ENCODE results near the gene CLDN12.

Gene CLDN12

DNA sequence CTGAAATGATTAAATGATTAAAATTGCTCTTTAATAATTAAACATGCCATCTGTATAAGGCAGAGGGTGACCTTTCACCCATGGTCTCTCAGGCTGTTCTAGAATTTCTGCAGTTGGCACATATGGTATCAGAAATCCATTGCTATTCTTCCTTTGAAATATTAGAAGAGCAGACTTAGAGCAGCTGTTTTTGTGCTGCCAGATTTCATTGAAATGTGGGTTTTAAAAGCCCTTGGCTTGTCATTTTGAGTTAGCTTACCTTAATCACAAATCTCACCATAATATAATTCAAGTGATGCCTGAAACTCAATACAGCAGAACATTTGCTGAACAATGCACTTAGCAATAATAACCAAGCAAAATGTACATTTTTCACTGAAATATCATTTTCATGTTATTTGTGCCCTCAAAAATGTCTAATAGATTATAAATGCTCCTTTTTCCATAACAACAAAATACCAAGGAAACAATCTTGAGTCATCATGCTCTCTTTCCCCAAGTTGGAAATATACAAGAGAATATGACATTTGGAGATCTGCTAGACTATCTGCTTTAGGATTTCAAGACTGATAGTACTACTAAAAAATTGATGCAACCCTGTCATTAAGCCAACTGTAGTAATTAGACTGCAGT is 50.1 kb downstream of the CLDN12 start:
- Histone ChIP-seq H3K4me1 (ENCODE audit: low read length) (0 out of 2 replicates have a peak, but pooled peaks cover 3% of the 10 kb centered on the region), H3K79me2 (ENCODE audit: low read length) (no peaks in the 10 kb centered on the region), H3F3A (ENCODE audit: insufficient read depth, low read length) (no peaks in the 10 kb centered on the region), H3K9me3 (replicated peaks; ENCODE audit: insufficient read depth, low read length) (no peaks in the 10 kb centered on the region), H3K9me2 (replicated peaks; ENCODE audit: insufficient read depth, low read length) (no peaks in the 10 kb centered on the region), H4K20me1 (ENCODE audit: insufficient read depth, low read length) (no peaks in the 10 kb centered on the region), H3K4me2 (ENCODE audit: low read depth, low read length) (no peak overlapping the region), H3K36me3 (replicated peaks; ENCODE audit: insufficient read depth, low read length) (no peaks in the 10 kb centered on the region), H2AFZ (ENCODE audit: low read length) (no peak overlapping the region), H3K4me3 (ENCODE audit: low read length) (no peak overlapping the region), H3K9ac (ENCODE audit: low read length) (no peak overlapping the region), H3K27ac (ENCODE audit: low read length) (no peak overlapping the region), H3K27me3 (replicated peaks; ENCODE audit: insufficient read depth, low read length) (no peaks in the 10 kb centered on the region)
- TF ChIP-seq EZH2 (optimal IDR thresholded peaks at IDR 0.05; ENCODE audit: low read depth, low read length) (no peak), EZH2phosphoT487 (IDR thresholded peaks at IDR 0.05; ENCODE audit: low read length) (no peak)
- TF ChIP-seq, protein P1, sequence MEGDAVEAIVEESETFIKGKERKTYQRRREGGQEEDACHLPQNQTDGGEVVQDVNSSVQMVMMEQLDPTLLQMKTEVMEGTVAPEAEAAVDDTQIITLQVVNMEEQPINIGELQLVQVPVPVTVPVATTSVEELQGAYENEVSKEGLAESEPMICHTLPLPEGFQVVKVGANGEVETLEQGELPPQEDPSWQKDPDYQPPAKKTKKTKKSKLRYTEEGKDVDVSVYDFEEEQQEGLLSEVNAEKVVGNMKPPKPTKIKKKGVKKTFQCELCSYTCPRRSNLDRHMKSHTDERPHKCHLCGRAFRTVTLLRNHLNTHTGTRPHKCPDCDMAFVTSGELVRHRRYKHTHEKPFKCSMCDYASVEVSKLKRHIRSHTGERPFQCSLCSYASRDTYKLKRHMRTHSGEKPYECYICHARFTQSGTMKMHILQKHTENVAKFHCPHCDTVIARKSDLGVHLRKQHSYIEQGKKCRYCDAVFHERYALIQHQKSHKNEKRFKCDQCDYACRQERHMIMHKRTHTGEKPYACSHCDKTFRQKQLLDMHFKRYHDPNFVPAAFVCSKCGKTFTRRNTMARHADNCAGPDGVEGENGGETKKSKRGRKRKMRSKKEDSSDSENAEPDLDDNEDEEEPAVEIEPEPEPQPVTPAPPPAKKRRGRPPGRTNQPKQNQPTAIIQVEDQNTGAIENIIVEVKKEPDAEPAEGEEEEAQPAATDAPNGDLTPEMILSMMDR (IDR thresholded peaks at IDR 0.05; ENCODE audit: low read length), result no peak
- DNase-seq, result no peak

DNA sequence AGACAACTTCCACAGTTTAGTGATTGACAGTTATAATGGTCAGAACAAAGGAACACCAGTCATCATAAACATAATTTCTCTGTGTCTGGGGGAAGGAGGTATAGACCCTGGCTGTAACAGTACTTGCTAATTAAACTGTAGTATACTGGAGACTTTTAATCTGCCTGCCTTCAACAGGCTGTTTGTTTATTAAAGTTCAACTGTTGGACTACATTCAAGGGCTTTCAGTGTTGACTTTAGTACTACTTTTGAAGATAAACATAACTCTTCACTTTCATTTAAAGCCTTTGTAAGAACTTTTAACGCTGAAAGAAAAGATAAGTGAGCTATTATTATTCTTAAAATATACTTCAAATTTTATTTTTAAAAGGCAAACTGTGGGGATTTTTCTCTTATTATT is 50.7 kb downstream of the CLDN12 start:
- Histone ChIP-seq H4K20me1 (ENCODE audit: insufficient read depth, low read length) (no peaks in the 10 kb centered on the region), H3K9me3 (replicated peaks; ENCODE audit: insufficient read depth, low read length) (no peaks in the 10 kb centered on the region), H3K27me3 (replicated peaks; ENCODE audit: insufficient read depth, low read length) (no peaks in the 10 kb centered on the region)

DNA sequence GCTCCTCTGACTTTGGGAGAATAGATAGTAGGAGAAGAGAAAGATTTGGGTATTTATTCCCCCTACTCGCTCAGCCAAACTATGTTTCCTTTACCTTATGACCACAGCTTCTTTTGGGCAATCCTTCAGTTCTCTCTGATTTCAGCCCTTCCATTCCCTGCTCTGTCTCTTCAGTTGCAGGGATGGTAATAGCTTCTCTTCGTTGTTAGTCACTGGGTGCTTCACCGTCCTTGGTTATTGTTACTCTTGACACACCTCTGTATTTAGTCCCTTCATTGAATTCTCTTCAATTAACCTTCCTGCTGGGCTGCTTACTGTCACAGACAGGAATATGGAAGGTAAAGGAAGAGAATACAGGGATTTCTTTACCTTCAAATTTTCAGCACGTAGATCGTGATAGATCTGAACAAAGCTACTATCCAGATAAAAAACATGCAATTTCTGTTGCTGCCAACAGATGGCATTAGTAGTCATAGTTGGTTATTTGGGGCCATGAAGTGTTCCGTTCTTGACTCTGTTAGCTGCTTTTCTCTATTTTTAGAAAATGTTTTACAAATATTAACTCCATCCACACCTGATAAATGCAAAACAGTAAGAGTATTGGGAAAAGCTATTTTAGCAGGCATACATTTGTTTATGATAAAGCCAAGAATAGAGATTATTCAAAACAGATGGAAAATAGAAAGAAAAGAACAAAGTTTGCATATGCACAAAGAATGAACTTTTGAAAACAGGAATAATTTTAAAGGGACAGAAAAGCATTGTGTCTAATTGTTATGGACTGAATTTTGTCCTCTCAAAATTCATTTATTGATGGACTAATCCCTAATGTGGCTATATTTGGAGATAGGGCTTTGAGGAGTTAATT is 52.1 kb downstream of the CLDN12 start:
- 0 out of 2 replicates have a peak, but pooled peaks cover 3% of the 10 kb centered on the region for H3K4me1 ChIP-seq (ENCODE audit: low read length)
- no peaks in the 10 kb centered on the region for H3F3A ChIP-seq (ENCODE audit: insufficient read depth, low read length)
- H4K20me1 ChIP-seq (ENCODE audit: insufficient read depth, low read length), result no peaks in the 10 kb centered on the region
- no peaks in the 10 kb centered on the region for H3K79me2 ChIP-seq (ENCODE audit: low read length)
- TF ChIP-seq EZH2phosphoT487 (IDR thresholded peaks at IDR 0.05; ENCODE audit: low read length), result no peak
- TF ChIP-seq EZH2 (optimal IDR thresholded peaks at IDR 0.05; ENCODE audit: low read depth, low read length), result no peak
- TF ChIP-seq, protein P1 (IDR thresholded peaks at IDR 0.05; ENCODE audit: low read length), result peak; percentile 76
- H3K4me3 ChIP-seq (ENCODE audit: low read length), result peak overlapping the region; percentile 27; the same call in 1 of the 2 replicates
- no peaks in the 10 kb centered on the region for H3K9me3 ChIP-seq (replicated peaks; ENCODE audit: insufficient read depth, low read length)
- peak; percentile 55 for DNase-seq
- H3K9ac ChIP-seq (ENCODE audit: low read length), result 0 out of 2 replicates have a peak overlapping the region, but pooled peaks have one; percentile 4
- peak overlapping the region; percentile 76; the same call in 1 of the 2 replicates for H2AFZ ChIP-seq (ENCODE audit: low read length)
- no peaks in the 10 kb centered on the region for H3K27me3 ChIP-seq (replicated peaks; ENCODE audit: insufficient read depth, low read length)
- H3K9me2 ChIP-seq (replicated peaks; ENCODE audit: insufficient read depth, low read length), result no peaks in the 10 kb centered on the region
- H3K4me2 ChIP-seq (ENCODE audit: low read depth, low read length), result peak overlapping the region; percentile 62
- H3K36me3 ChIP-seq (replicated peaks; ENCODE audit: insufficient read depth, low read length), result no peaks in the 10 kb centered on the region
- no peak overlapping the region for H3K27ac ChIP-seq (ENCODE audit: low read length)

More for the DNA sequence above, 50.7 kb downstream of the CLDN12 start:
- H3K36me3 ChIP-seq (replicated peaks; ENCODE audit: insufficient read depth, low read length), result no peaks in the 10 kb centered on the region
- H3K9ac ChIP-seq (ENCODE audit: low read length), result no peak overlapping the region
- DNase-seq, result no peak
- no peaks in the 10 kb centered on the region for H3K9me2 ChIP-seq (replicated peaks; ENCODE audit: insufficient read depth, low read length)
- H2AFZ ChIP-seq (ENCODE audit: low read length), result no peak overlapping the region
- no peak overlapping the region for H3K27ac ChIP-seq (ENCODE audit: low read length)
- no peak overlapping the region for H3K4me2 ChIP-seq (ENCODE audit: low read depth, low read length)
- TF ChIP-seq, protein P1 (IDR thresholded peaks at IDR 0.05; ENCODE audit: low read length), result no peak
- TF ChIP-seq EZH2 (optimal IDR thresholded peaks at IDR 0.05; ENCODE audit: low read depth, low read length), result no peak
- TF ChIP-seq EZH2phosphoT487 (IDR thresholded peaks at IDR 0.05; ENCODE audit: low read length), result no peak
- no peaks in the 10 kb centered on the region for H3F3A ChIP-seq (ENCODE audit: insufficient read depth, low read length)
- 0 out of 2 replicates have a peak, but pooled peaks cover 3% of the 10 kb centered on the region for H3K4me1 ChIP-seq (ENCODE audit: low read length)
- no peaks in the 10 kb centered on the region for H3K79me2 ChIP-seq (ENCODE audit: low read length)
- H3K4me3 ChIP-seq (ENCODE audit: low read length), result no peak overlapping the region

Measured in MM.1S (cell line).